Osteoblast (primary cell): ENCODE measurements around the gene SEPTIN12. TPM values are rescaled to one million over a fixed set of nuclear protein-coding genes. Genes with fewer than 3 reads are reported as not detected.
A peak's percentile ranks its signal among the peaks of the same experiment; 100 is the strongest.

ENCODE experiments used
- DNase-seq: peaks from one replicate; pipeline ENCODE4 v3.0.0; 2011; ENCODE audit warnings: low spot score, mixed read lengths; ENCODE audit not compliant: insufficient read length; ENCODE audit errors: missing footprints
- H2AFZ ChIP-seq: 2 replicates; pipeline ENCODE4 v1.6.0; 2011; ENCODE audit warnings: mild to moderate bottlenecking, low read length
- H3K27ac ChIP-seq: 2 replicates; pipeline ENCODE4 v1.5.1; 2011; ENCODE audit warnings: mild to moderate bottlenecking, low read depth, low read length, moderate library complexity
- H3K27me3 ChIP-seq: 2 replicates; pipeline ENCODE4 v1.6.0; 2012; ENCODE audit warnings: mild to moderate bottlenecking, control low read depth, inconsistent platforms, low read length, moderate library complexity; ENCODE audit not compliant: insufficient read depth
- H3K36me3 ChIP-seq: 2 replicates; pipeline ENCODE4 v1.5.1; 2011; ENCODE audit warnings: mild to moderate bottlenecking, low read length, control low read depth, moderate library complexity; ENCODE audit not compliant: insufficient read depth
- H3K4me1 ChIP-seq: 2 replicates; pipeline ENCODE4 v1.5.1; 2011; ENCODE audit warnings: mild to moderate bottlenecking, low read length, control low read depth, moderate library complexity; ENCODE audit not compliant: insufficient read depth
- H3K4me2 ChIP-seq: 2 replicates; pipeline ENCODE4 v1.6.0; 2011; ENCODE audit warnings: mild to moderate bottlenecking, low read length; ENCODE audit not compliant: insufficient read depth
- H3K4me3 ChIP-seq: fragments of 200-600 bp; sonication (generic); 3 replicates; pipeline ENCODE4 v1.5.1; 2012; ENCODE audit warnings: mild to moderate bottlenecking, low read length, inconsistent platforms; ENCODE audit not compliant: insufficient read depth
- H3K79me2 ChIP-seq: 2 replicates; pipeline ENCODE4 v1.6.0; 2012; ENCODE audit warnings: mild to moderate bottlenecking, low read length, control low read depth, inconsistent platforms; ENCODE audit not compliant: insufficient read depth
- H3K9me3 ChIP-seq: 2 replicates; pipeline ENCODE4 v1.5.1; 2011; ENCODE audit warnings: low read depth, low read length, control low read depth
- H4K20me1 ChIP-seq: 2 replicates; pipeline ENCODE4 v1.6.0; 2012; ENCODE audit warnings: mild to moderate bottlenecking, low read length, control low read depth; ENCODE audit not compliant: insufficient read depth
- CTCF ChIP-seq: IDR thresholded peaks from 2 replicates; pipeline ENCODE4 v1.5.1; 2011; ENCODE audit warnings: mild to moderate bottlenecking, low read depth, low read length, moderate library complexity; ENCODE audit errors: extremely low read depth
- total RNA-seq: library from RNA; depleted of rRNA; stranded (reverse); fragments of >200 nt; gene quantifications from 2 replicates; pipeline ENCODE4 v1.2.3, GENCODE V29; 2012

The SEPTIN12 gene
- total RNA-seq, 1 donor: not detected

GRCh38 chr16:4801051-4801961, 13.2 kb upstream of the SEPTIN12 start:
- Histone ChIP-seq H4K20me1 (no peaks in the 10 kb centered on the region), H3K4me1 (peaks cover 11% of the 10 kb centered on the region), H3K4me3 (peak overlapping the region; percentile 84), H3K9me3 (no peaks in the 10 kb centered on the region), H3K4me2 (peak overlapping the region; percentile 84), H3K27me3 (no peaks in the 10 kb centered on the region), H3K79me2 (no peaks in the 10 kb centered on the region), H2AFZ (peak overlapping the region; percentile 81), H3K36me3 (peaks cover 9% of the 10 kb centered on the region), H3K27ac (no peak overlapping the region)
- TF ChIP-seq CTCF: no peak
- peak; percentile 74 for DNase-seq

GRCh38 chr16:4800290-4801041, 12.3 kb upstream of the SEPTIN12 start:
- peak; percentile 38 for DNase-seq
- no peaks in the 10 kb centered on the region for H3K79me2 ChIP-seq
- no peaks in the 10 kb centered on the region for H3K27me3 ChIP-seq
- H3K4me3 ChIP-seq: no peak overlapping the region
- no peak for TF ChIP-seq CTCF
- H3K27ac ChIP-seq: no peak overlapping the region
- no peaks in the 10 kb centered on the region for H4K20me1 ChIP-seq
- no peaks in the 10 kb centered on the region for H3K9me3 ChIP-seq
- H3K4me2 ChIP-seq: no peak overlapping the region
- H2AFZ ChIP-seq: no peak overlapping the region
- H3K36me3 ChIP-seq: peaks cover 7% of the 10 kb centered on the region
- H3K4me1 ChIP-seq: peaks cover 11% of the 10 kb centered on the region

GRCh38 chr16:4799171-4799855, 11.2 kb upstream of the SEPTIN12 start:
- Histone ChIP-seq H4K20me1 (no peaks in the 10 kb centered on the region), H3K36me3 (peaks cover 2% of the 10 kb centered on the region), H3K4me1 (peaks cover 11% of the 10 kb centered on the region), H3K79me2 (no peaks in the 10 kb centered on the region), H2AFZ (no peak overlapping the region), H3K27me3 (no peaks in the 10 kb centered on the region), H3K9me3 (no peaks in the 10 kb centered on the region), H3K4me2 (no peak overlapping the region), H3K4me3 (no peak overlapping the region), H3K27ac (no peak overlapping the region)
- TF ChIP-seq CTCF: no peak
- DNase-seq: peak; percentile 72
